Caco-2 (cell line): ENCODE results near the gene TREH. TPM values are rescaled to one million over a fixed set of nuclear protein-coding genes. Genes with fewer than 3 reads are reported as not detected.

Experiments used
- BruUV-seq: library from RNA; stranded (reverse); fragments of 400-500 nt; replicated peaks from 2 replicates; lab custom pipeline; 2021; lab: Mats Ljungman, UMichigan
- CTCF ChIA-PET: fragments of 300-600 bp; sonication (Branson Sonifier 250); formaldehyde crosslinking; loops from one replicate; lab custom pipeline; 2022; ENCODE audit warnings: antibody characterized with exemption; lab: Charles Lee
- POLR2A ChIA-PET: fragments of 300-600 bp; sonication (Branson Sonifier 250); formaldehyde crosslinking; loops from one replicate; lab custom pipeline; 2022; ENCODE audit warnings: antibody characterized with exemption; lab: Charles Lee
- DNase-seq, 2 experiments: peaks; one replicate each; pipeline versions ENCODE4 v3.0.0 to v3.0.0-alpha.2; 2020 to 2022
- H3K27me3 ChIP-seq: replicated peaks from 2 replicates; pipeline ENCODE4 v1.6.0; 2011; ENCODE audit warnings: low read length; ENCODE audit not compliant: control insufficient read depth, insufficient read depth
- H3K36me3 ChIP-seq: 2 replicates; pipeline ENCODE4 v1.5.1; 2011; ENCODE audit warnings: low read length; ENCODE audit not compliant: control insufficient read depth, insufficient read depth
- H3K4me1 ChIP-seq: fragments of 250-450 bp; sonication (Bioruptor Pico); 2 replicates; pipeline ENCODE4 v1.5.1; 2020; ENCODE audit warnings: mild to moderate bottlenecking
- H3K4me3 ChIP-seq: 2 replicates; pipeline ENCODE4 v1.5.1; 2011; ENCODE audit warnings: low read depth, mild to moderate bottlenecking, control low read depth, low read length
- H3K9me3 ChIP-seq: fragments of 250-450 bp; sonication (Bioruptor Pico); 2 replicates; pipeline ENCODE4 v1.5.1; 2020; ENCODE audit warnings: mild to moderate bottlenecking, moderate library complexity
- H3K27ac Mint-ChIP-seq: one replicate; pipeline ENCODE4 v1.8.0; 2022; ENCODE audit warnings: mixed read lengths; ENCODE audit not compliant: unreplicated experiment
- H3K27me3 Mint-ChIP-seq: one replicate; pipeline ENCODE4 v1.8.0; 2022; ENCODE audit warnings: mixed read lengths; ENCODE audit not compliant: insufficient read depth, unreplicated experiment
- H3K36me3 Mint-ChIP-seq: one replicate; pipeline ENCODE4 v1.8.0; 2022; ENCODE audit warnings: mild to moderate bottlenecking, mixed read lengths; ENCODE audit not compliant: insufficient read depth, unreplicated experiment
- H3K4me1 Mint-ChIP-seq: one replicate; pipeline ENCODE4 v1.8.0; 2022; ENCODE audit warnings: low read depth, mixed read lengths; ENCODE audit not compliant: unreplicated experiment
- H3K4me3 Mint-ChIP-seq: one replicate; pipeline ENCODE4 v1.8.0; 2022; ENCODE audit warnings: mild to moderate bottlenecking, moderate library complexity, mixed read lengths; ENCODE audit not compliant: unreplicated experiment
- H3K9me3 Mint-ChIP-seq: one replicate; pipeline ENCODE4 v1.8.0; 2022; ENCODE audit warnings: mixed read lengths; ENCODE audit not compliant: unreplicated experiment
- CTCF ChIP-seq, 2 experiments: fragments of 200-600 bp in 1 of 2; IDR thresholded peaks; 1 replicate in 1 of 2; 2 replicates in 1 of 2; pipeline versions ENCODE4 v1.5.1 to v1.8.0; 2011 to 2022; ENCODE audit warnings: antibody characterized with exemption in 1 of 2, control low read depth in 1 of 2, inconsistent platforms in 1 of 2, low read depth in 1 of 2, low read length in 1 of 2, mild to moderate bottlenecking in 1 of 2, moderate library complexity in 1 of 2; ENCODE audit not compliant: insufficient read depth in 1 of 2, severe bottlenecking in 1 of 2, unreplicated experiment in 1 of 2
- intact Hi-C: fragments of 100-400 bp; cut with micrococcal nuclease; formaldehyde crosslinking; loops from one replicate; pipeline ENCODE4 v1.10.0; 2022; ENCODE audit not compliant: unreplicated experiment
- total RNA-seq: library from RNA; stranded (reverse); gene quantifications from 2 replicates; pipeline ENCODE4 v1.2.3, GENCODE V29; 2022

TREH gene
- total RNA-seq, 1 experiment from 2014 or later, result not detected

- H3K36me3 Mint-ChIP-seq, result peaks cover 31% of the 10 kb centered on the region
- Histone ChIP-seq H3K27me3 (no peaks in the 10 kb centered on the region), H3K4me3 (no peak overlapping the region), H3K4me1 (peaks cover 15% of the 10 kb centered on the region), H3K36me3 (peaks cover 5% of the 10 kb centered on the region; the same call in 1 of the 2 replicates), H3K9me3 (no peaks in the 10 kb centered on the region)
- H3K27me3 Mint-ChIP-seq, result no peaks in the 10 kb centered on the region
- CTCF ChIA-PET, result interaction anchor here (0.6 to 1.5 kb wide), 3 partner anchors 17 to 64 kb away, joined by 4 read pairs; no protein-coding TSS in a partner anchor
- peaks cover 23% of the 10 kb centered on the region for H3K4me1 Mint-ChIP-seq
- H3K9me3 Mint-ChIP-seq, result no peaks in the 10 kb centered on the region
- intact Hi-C loops, result no loop called here
- no peak overlapping the region for H3K27ac Mint-ChIP-seq
- BruUV-seq, result no TSS peak
- POLR2A ChIA-PET, result interaction anchor here (0.6 kb wide), 1 partner anchor 12 kb away, joined by 3 read pairs; no protein-coding TSS in a partner anchor
- H3K4me3 Mint-ChIP-seq, result no peak overlapping the region
- TF ChIP-seq CTCF (IDR thresholded peaks at IDR 0.05; ENCODE audit: insufficient read depth in 1 of 2, low read depth in 1 of 2, low read length in 1 of 2, severe bottlenecking in 1 of 2, unreplicated experiment in 1 of 2), result no peak
- no peak for DNase-seq
Observed at GRCh38 chr11:118625036-118625690, 54.3 kb downstream of the TREH start.

GRCh38 chr11:118623269-118623655 lies 56.2 kb downstream of the TREH start:
- intact Hi-C loops, result loop anchor here (5.0 kb wide), 1 partner anchor 289 kb away; no protein-coding TSS in a partner anchor
- Mint-ChIP-seq H3K27ac (no peak overlapping the region), H3K27me3 (no peaks in the 10 kb centered on the region), H3K9me3 (no peaks in the 10 kb centered on the region), H3K36me3 (peaks cover 22% of the 10 kb centered on the region), H3K4me3 (no peak overlapping the region), H3K4me1 (peaks cover 29% of the 10 kb centered on the region)
- POLR2A ChIA-PET, result interaction anchor here (0.5 kb wide), 1 partner anchor 15 kb away, joined by 4 read pairs; no protein-coding TSS in a partner anchor
- Histone ChIP-seq H3K4me1 (peaks cover 34% of the 10 kb centered on the region), H3K36me3 (peaks cover 5% of the 10 kb centered on the region; the same call in 1 of the 2 replicates), H3K27me3 (no peaks in the 10 kb centered on the region), H3K9me3 (no peaks in the 10 kb centered on the region), H3K4me3 (no peak overlapping the region)
- no peak for TF ChIP-seq CTCF (IDR thresholded peaks at IDR 0.05; ENCODE audit: insufficient read depth in 1 of 2, low read depth in 1 of 2, low read length in 1 of 2, severe bottlenecking in 1 of 2, unreplicated experiment in 1 of 2)
- CTCF ChIA-PET, result interaction anchor here (3.2 kb wide), 1 partner anchor 36 kb away, joined by 16 read pairs; no protein-coding TSS in a partner anchor
- DNase-seq, result no peak
- no TSS peak for BruUV-seq

GRCh38 chr11:118622376-118623268 lies 56.8 kb downstream of the TREH start:
- Histone ChIP-seq H3K36me3 (peaks cover 5% of the 10 kb centered on the region; the same call in 1 of the 2 replicates), H3K4me3 (peak overlapping the region; percentile 63), H3K9me3 (no peaks in the 10 kb centered on the region), H3K4me1 (peaks cover 41% of the 10 kb centered on the region), H3K27me3 (no peaks in the 10 kb centered on the region)
- peak overlapping the region; percentile 87 for H3K4me3 Mint-ChIP-seq
- H3K9me3 Mint-ChIP-seq, result no peaks in the 10 kb centered on the region
- TF ChIP-seq CTCF (IDR thresholded peaks at IDR 0.05; ENCODE audit: insufficient read depth in 1 of 2, low read depth in 1 of 2, low read length in 1 of 2, severe bottlenecking in 1 of 2, unreplicated experiment in 1 of 2), result no peak
- peaks cover 18% of the 10 kb centered on the region for H3K36me3 Mint-ChIP-seq
- H3K4me1 Mint-ChIP-seq, result peaks cover 32% of the 10 kb centered on the region
- POLR2A ChIA-PET, result interaction anchor here (0.5 to 2.2 kb wide), 3 partner anchors 9 to 15 kb away, joined by 3 to 13 read pairs (median 4); partner anchors contain the start of gene PHLDB1
- CTCF ChIA-PET, result interaction anchor here (1.3 to 3.2 kb wide), 6 partner anchors 13 to 50 kb away, joined by 5 to 29 read pairs (median 18); partner anchors contain the start of genes ARCN1 and PHLDB1
- no TSS peak for BruUV-seq
- no peak for DNase-seq
- intact Hi-C loops, result loop anchor here (5.0 kb wide), 1 partner anchor 290 kb away; no protein-coding TSS in a partner anchor
- H3K27ac Mint-ChIP-seq, result no peak overlapping the region
- H3K27me3 Mint-ChIP-seq, result no peaks in the 10 kb centered on the region
